GM12864 (cell line): ENCODE data around the gene DZIP1.

Experiments
- DNase-seq: peaks from one replicate; pipeline ENCODE4 v3.0.0-alpha.2; 2011; ENCODE audit warnings: low read depth
- H3K4me3 ChIP-seq: 2 replicates; pipeline ENCODE4 v1.5.1; 2011; ENCODE audit warnings: mild to moderate bottlenecking, low read depth, low read length, control low read depth
- TF ChIP-seq, protein P1 (sequence below): IDR thresholded peaks from 2 replicates; pipeline ENCODE4 v1.5.1; 2011; ENCODE audit warnings: low read depth, mild to moderate bottlenecking, moderate library complexity, low read length, control low read depth, inconsistent platforms; ENCODE audit errors: missing control alignments

The DZIP1 gene

GRCh38 chr13:95642999-95643398 lies 1.5 kb downstream of the DZIP1 start:
- TF ChIP-seq, protein P1, sequence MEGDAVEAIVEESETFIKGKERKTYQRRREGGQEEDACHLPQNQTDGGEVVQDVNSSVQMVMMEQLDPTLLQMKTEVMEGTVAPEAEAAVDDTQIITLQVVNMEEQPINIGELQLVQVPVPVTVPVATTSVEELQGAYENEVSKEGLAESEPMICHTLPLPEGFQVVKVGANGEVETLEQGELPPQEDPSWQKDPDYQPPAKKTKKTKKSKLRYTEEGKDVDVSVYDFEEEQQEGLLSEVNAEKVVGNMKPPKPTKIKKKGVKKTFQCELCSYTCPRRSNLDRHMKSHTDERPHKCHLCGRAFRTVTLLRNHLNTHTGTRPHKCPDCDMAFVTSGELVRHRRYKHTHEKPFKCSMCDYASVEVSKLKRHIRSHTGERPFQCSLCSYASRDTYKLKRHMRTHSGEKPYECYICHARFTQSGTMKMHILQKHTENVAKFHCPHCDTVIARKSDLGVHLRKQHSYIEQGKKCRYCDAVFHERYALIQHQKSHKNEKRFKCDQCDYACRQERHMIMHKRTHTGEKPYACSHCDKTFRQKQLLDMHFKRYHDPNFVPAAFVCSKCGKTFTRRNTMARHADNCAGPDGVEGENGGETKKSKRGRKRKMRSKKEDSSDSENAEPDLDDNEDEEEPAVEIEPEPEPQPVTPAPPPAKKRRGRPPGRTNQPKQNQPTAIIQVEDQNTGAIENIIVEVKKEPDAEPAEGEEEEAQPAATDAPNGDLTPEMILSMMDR, result no peak
- DNase-seq, result no peak
- no peak overlapping the region for H3K4me3 ChIP-seq

GRCh38 chr13:95642028-95642621 lies 2.4 kb downstream of the DZIP1 start:
- TF ChIP-seq, protein P1, result no peak
- DNase-seq, result no peak
- H3K4me3 ChIP-seq, result no peak overlapping the region

DNA sequence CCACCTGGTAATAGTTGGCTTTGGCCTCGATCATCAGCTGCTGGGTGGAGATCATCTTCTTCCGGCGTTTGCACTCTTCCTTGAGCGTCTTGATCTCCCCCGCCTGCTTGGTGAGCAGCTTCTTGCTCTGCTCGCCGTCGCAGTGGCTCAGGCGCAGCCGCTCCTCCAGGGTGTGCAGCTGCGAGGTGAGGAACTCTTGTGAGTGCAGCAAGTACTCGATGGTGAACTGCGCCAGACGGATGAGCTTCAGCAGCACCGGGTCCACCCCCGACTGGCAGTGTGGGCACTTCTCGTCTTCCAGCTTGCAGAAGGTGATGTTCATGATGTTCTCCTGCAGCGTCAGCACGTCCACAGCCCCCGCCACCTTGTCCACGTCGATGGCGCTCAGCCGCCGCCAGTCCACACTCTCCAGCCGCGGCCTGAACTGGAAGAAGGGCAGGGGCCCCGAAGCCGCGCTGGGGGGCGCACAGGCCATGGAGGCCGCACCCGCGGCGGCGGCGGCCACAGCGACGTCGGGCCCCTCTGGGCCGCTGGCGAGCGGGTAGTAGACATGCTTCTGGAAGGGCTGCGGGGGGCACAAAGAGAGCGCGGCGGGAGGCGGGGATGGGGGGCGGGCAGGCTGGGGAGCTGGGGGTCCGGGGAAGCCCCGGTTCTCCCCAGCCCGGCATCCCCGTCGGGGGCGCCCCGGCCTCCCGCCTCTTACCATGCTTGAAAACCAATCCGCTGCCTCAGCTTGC lies 3.0 kb downstream of the DZIP1 start:
- no peak for DNase-seq
- TF ChIP-seq, protein P1, result no peak
- H3K4me3 ChIP-seq, result no peak overlapping the region

DNA sequence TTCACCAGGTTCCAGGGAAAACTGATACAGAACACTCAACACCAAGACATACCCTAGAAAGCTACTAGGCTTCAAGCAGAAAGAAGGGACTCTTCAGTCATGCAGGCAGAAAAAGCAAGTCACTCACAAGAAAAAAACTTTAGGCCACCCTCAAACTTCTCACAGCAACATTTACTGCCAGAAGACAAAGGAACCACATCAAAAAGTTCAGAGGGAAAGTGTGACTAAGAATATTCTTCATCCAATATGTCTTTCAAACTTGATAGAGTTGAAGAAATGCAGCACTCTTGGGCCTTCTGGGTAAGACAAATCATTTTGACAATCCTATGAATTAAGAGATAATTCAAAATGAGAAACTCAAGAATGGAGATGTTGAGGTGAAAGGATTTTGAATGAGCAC lies 7.7 kb downstream of the DZIP1 start:
- H3K4me3 ChIP-seq, result no peak overlapping the region
- TF ChIP-seq, protein P1, result no peak
- DNase-seq, result no peak

GRCh38 chr13:95630593-95630992 lies 13.9 kb downstream of the DZIP1 start:
- TF ChIP-seq, protein P1, result no peak
- no peak overlapping the region for H3K4me3 ChIP-seq
- DNase-seq, result no peak

DNA sequence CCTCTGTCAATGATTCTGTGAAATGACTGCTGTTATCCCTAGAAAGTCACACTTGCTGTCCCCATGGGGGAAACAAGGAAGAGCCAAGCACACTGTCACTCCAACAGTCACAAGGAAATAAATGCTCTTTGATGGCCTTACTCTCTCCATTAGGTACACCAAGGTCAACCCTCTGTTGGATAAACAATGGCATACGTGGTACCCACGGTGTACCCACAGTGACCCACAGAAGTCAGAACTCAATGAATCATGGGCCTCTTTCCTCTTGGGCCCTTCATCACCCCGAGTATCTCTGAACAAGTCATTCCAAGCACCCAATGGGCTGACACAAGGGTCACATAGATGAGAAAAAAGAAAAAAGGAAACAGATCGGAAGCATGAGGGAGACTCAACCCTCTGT lies 15.4 kb downstream of the DZIP1 start:
- DNase-seq, result no peak
- TF ChIP-seq, protein P1, result no peak
- H3K4me3 ChIP-seq, result no peak overlapping the region

DNA sequence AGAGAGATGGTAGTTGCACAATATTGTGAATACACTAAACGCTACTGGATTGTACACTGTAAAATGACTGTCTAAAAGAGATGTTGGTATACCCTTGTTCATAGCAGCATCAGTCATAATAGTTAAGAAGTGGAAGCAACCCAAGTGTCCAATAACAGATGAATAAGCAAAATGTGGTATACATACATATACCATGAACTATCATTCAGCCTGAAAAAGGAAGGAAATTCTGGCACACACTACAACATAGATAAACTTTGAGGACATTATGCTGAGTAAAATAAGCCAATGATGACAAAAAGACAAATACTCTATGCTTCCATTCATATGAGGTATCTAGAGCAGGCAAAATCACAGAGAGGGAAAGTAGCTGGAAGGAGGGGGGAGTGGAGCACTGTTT lies 16.0 kb downstream of the DZIP1 start:
- DNase-seq, result no peak
- TF ChIP-seq, protein P1, result no peak
- no peak overlapping the region for H3K4me3 ChIP-seq
